H9 (cell line): ENCODE data around the gene ASCC2. TPM values are rescaled to one million over a fixed set of nuclear protein-coding genes. Genes with fewer than 3 reads are reported as not detected.

Source experiments
- DNase-seq: peaks from one replicate; pipeline ENCODE4 v3.0.0-alpha.2; 2017
- H2AFZ ChIP-seq: one replicate; pipeline ENCODE4 v1.6.1; 2013; ENCODE audit warnings: mild to moderate bottlenecking, low read length, control low read depth, moderate library complexity
- H2AK5ac ChIP-seq: 2 replicates; pipeline ENCODE4 v1.6.1; 2013; ENCODE audit warnings: low read length, control low read depth, mixed read lengths; ENCODE audit not compliant: insufficient read length
- H2BK120ac ChIP-seq: one replicate; pipeline ENCODE4 v1.6.1; 2013; ENCODE audit warnings: low read depth, mild to moderate bottlenecking, low read length, control low read depth, inconsistent platforms; ENCODE audit not compliant: poor library complexity, severe bottlenecking
- H2BK12ac ChIP-seq: 2 replicates; pipeline ENCODE4 v1.6.1; 2013; ENCODE audit warnings: low read length, control low read depth, mixed read lengths, low read depth; ENCODE audit not compliant: insufficient read length
- H2BK15ac ChIP-seq: 2 replicates; pipeline ENCODE4 v1.6.1; 2013; ENCODE audit warnings: low read depth, low read length, control low read depth
- H2BK20ac ChIP-seq: one replicate; pipeline ENCODE4 v1.6.1; 2013; ENCODE audit warnings: low read depth, mild to moderate bottlenecking, low read length, control low read depth, inconsistent platforms; ENCODE audit not compliant: poor library complexity, severe bottlenecking
- H2BK5ac ChIP-seq: 2 replicates; pipeline ENCODE4 v1.6.1; 2013; ENCODE audit warnings: low read length, control low read depth, mixed read lengths; ENCODE audit not compliant: insufficient read length
- H3K14ac ChIP-seq: 2 replicates; pipeline ENCODE4 v1.6.1; 2013; ENCODE audit warnings: low read length, control low read depth; ENCODE audit not compliant: insufficient read depth
- H3K18ac ChIP-seq: 2 replicates; pipeline ENCODE4 v1.6.1; 2013; ENCODE audit warnings: low read depth, mild to moderate bottlenecking, mixed read lengths, low read length, control low read depth; ENCODE audit not compliant: insufficient read length
- H3K23ac ChIP-seq: 2 replicates; pipeline ENCODE4 v1.6.1; 2013; ENCODE audit warnings: low read length, control low read depth, mixed read lengths, low read depth; ENCODE audit not compliant: insufficient read length
- H3K23me2 ChIP-seq: 2 replicates; pipeline ENCODE4 v1.6.1; 2013; ENCODE audit warnings: low read depth, mild to moderate bottlenecking, mixed read lengths, low read length, control low read depth; ENCODE audit not compliant: insufficient read length, poor library complexity, severe bottlenecking
- H3K27ac ChIP-seq: 2 replicates; pipeline ENCODE4 v1.5.1; 2013; ENCODE audit warnings: low read length, control low read depth, mixed read lengths, low read depth; ENCODE audit not compliant: insufficient read length
- H3K27me3 ChIP-seq: 2 replicates; pipeline ENCODE4 v1.6.1; 2013; ENCODE audit warnings: low read length, control low read depth, inconsistent platforms; ENCODE audit not compliant: insufficient read depth
- H3K4ac ChIP-seq: 2 replicates; pipeline ENCODE4 v1.6.1; 2013; ENCODE audit warnings: low read depth, mild to moderate bottlenecking, control low read depth, inconsistent platforms, low read length, moderate library complexity
- H3K4me1 ChIP-seq: 2 replicates; pipeline ENCODE4 v1.6.1; 2013; ENCODE audit warnings: low read length, control low read depth, inconsistent platforms; ENCODE audit not compliant: insufficient read depth
- H3K4me2 ChIP-seq: 2 replicates; pipeline ENCODE4 v1.6.1; 2013; ENCODE audit warnings: low read length, control low read depth, mixed read lengths; ENCODE audit not compliant: insufficient read length, insufficient read depth
- H3K56ac ChIP-seq: 2 replicates; pipeline ENCODE4 v1.6.1; 2013; ENCODE audit warnings: low read depth, mild to moderate bottlenecking, mixed read lengths, low read length, control low read depth; ENCODE audit not compliant: insufficient read length
- H3K79me1 ChIP-seq: 2 replicates; pipeline ENCODE4 v1.6.1; 2013; ENCODE audit warnings: low read depth, mild to moderate bottlenecking, moderate library complexity, low read length, control low read depth, inconsistent platforms; ENCODE audit not compliant: insufficient read depth, poor library complexity, severe bottlenecking
- H3K79me2 ChIP-seq: 2 replicates; pipeline ENCODE4 v1.6.1; 2013; ENCODE audit warnings: low read length, control low read depth, inconsistent platforms; ENCODE audit not compliant: insufficient read depth
- H3K9ac ChIP-seq: 2 replicates; pipeline ENCODE4 v1.6.1; 2013; ENCODE audit warnings: low read length, control low read depth, mixed read lengths; ENCODE audit not compliant: insufficient read length; ENCODE audit errors: extremely low read depth
- H3K9me3 ChIP-seq: one replicate; pipeline ENCODE4 v1.6.1; 2013; ENCODE audit warnings: low read depth, low read length, inconsistent platforms; ENCODE audit not compliant: control insufficient read depth
- H3T11ph ChIP-seq: one replicate; pipeline ENCODE4 v1.6.1; 2013; ENCODE audit warnings: mild to moderate bottlenecking, low read length, control low read depth, inconsistent platforms
- H4K20me1 ChIP-seq: one replicate; pipeline ENCODE4 v1.6.1; 2013; ENCODE audit not compliant: control insufficient read depth, insufficient read length, insufficient read depth
- H4K5ac ChIP-seq: 2 replicates; pipeline ENCODE4 v1.6.1; 2013; ENCODE audit warnings: low read depth, mild to moderate bottlenecking, mixed read lengths, low read length, control low read depth; ENCODE audit not compliant: insufficient read length
- H4K8ac ChIP-seq: replicated peaks from 2 replicates; pipeline ENCODE4 v1.6.1; 2013; ENCODE audit warnings: low read length, control low read depth, mixed read lengths, low read depth; ENCODE audit not compliant: insufficient read length
- H4K91ac ChIP-seq: 2 replicates; pipeline ENCODE4 v1.6.1; 2013; ENCODE audit warnings: low read depth, mild to moderate bottlenecking, moderate library complexity, mixed read lengths, low read length, control low read depth; ENCODE audit not compliant: insufficient read length
- H3K27ac Mint-ChIP-seq, 3 experiments: 2 replicates in 2 of 3; 3 replicates in 1 of 3; pipeline ENCODE4 v1.8.0; 2020 to 2021; ENCODE audit warnings: mixed read lengths in 3 of 3, mild to moderate bottlenecking in 1 of 3, moderate library complexity in 1 of 3
- H3K27me3 Mint-ChIP-seq: 2 replicates; pipeline ENCODE4 v1.8.0; 2021; ENCODE audit warnings: low read depth, mild to moderate bottlenecking, moderate library complexity, mixed read lengths
- H3K36me3 Mint-ChIP-seq, 3 experiments: 2 replicates in 2 of 3; 3 replicates in 1 of 3; pipeline ENCODE4 v1.8.0; 2020 to 2021; ENCODE audit warnings: low read depth in 3 of 3, mixed read lengths in 3 of 3; ENCODE audit not compliant: insufficient read depth in 1 of 3
- H3K4me1 Mint-ChIP-seq, 2 experiments: 2 replicates each; pipeline ENCODE4 v1.8.0; 2020; ENCODE audit warnings: mixed read lengths in 2 of 2
- H3K4me3 Mint-ChIP-seq, 2 experiments: 2 replicates in 1 of 2; 3 replicates in 1 of 2; pipeline ENCODE4 v1.8.0; 2020 to 2021; ENCODE audit warnings: mild to moderate bottlenecking in 2 of 2, mixed read lengths in 2 of 2, moderate library complexity in 1 of 2
- H3K9me3 Mint-ChIP-seq, 2 experiments: 2 replicates in 1 of 2; 3 replicates in 1 of 2; pipeline ENCODE4 v1.8.0; 2020; ENCODE audit warnings: mild to moderate bottlenecking in 2 of 2, mixed read lengths in 2 of 2, moderate library complexity in 1 of 2
- CTCF ChIP-seq: fragments of 200-600 bp; sonication (generic); conservative IDR thresholded peaks from 3 replicates; pipeline ENCODE4 v1.8.0; 2021; ENCODE audit warnings: antibody characterized with exemption, mild to moderate bottlenecking
- WGBS: extraction: QIAGEN DNeasy Blood & Tissue Kit; methylation state at CpG from one replicate; pipeline ENCODE4 v1.1.7; 2013; ENCODE audit warnings: missing lambda C conversion rate, low lambda C conversion rate, mixed read lengths; ENCODE audit not compliant: insufficient read length; ENCODE audit errors: extremely low coverage; 5-methylcytosine and 5-hydroxymethylcytosine counted together
- total RNA-seq: library from RNA; stranded (reverse); gene quantifications from 2 replicates; pipeline ENCODE4 v1.2.1, GENCODE V29; 2021

Gene ASCC2
- total RNA-seq, 1 experiment from 2014 or later = 48.2 TPM

GRCh38 chr22:29882716-29883044 is 44.6 kb upstream of the ASCC2 start:
- H3K23ac ChIP-seq = no peak overlapping the region
- H3K4me1 ChIP-seq = no peaks in the 10 kb centered on the region
- no peaks in the 10 kb centered on the region for H3K36me3 Mint-ChIP-seq
- H3K27me3 ChIP-seq = no peaks in the 10 kb centered on the region
- no peak overlapping the region for H3K14ac ChIP-seq
- H3K18ac ChIP-seq = no peak overlapping the region
- H2BK120ac ChIP-seq = no peak overlapping the region
- H3K79me2 ChIP-seq = peaks cover 4% of the 10 kb centered on the region; the same call in 1 of the 2 replicates
- no peak overlapping the region for H3K9ac ChIP-seq
- H2AK5ac ChIP-seq = no peak overlapping the region
- DNase-seq = no peak
- H3K4me1 Mint-ChIP-seq = peaks cover 7 to 10% of the 10 kb centered on the region in 2 experiments
- H3K9me3 ChIP-seq = no peaks in the 10 kb centered on the region
- H3K27ac Mint-ChIP-seq = no peak overlapping the region
- no peak overlapping the region for H2BK20ac ChIP-seq
- no peak overlapping the region for H3K4ac ChIP-seq
- H3K4me2 ChIP-seq = no peak overlapping the region
- no peak overlapping the region for H3K56ac ChIP-seq
- H2AFZ ChIP-seq = no peak overlapping the region
- H3K79me1 ChIP-seq = no peaks in the 10 kb centered on the region
- H4K5ac ChIP-seq = no peak overlapping the region
- TF ChIP-seq CTCF = no peak
- H3K9me3 Mint-ChIP-seq = no peaks in the 10 kb centered on the region
- peak overlapping the region; percentile 85 to 94 for H3K4me3 Mint-ChIP-seq
- no peak overlapping the region for H4K8ac ChIP-seq
- H3T11ph ChIP-seq = no peak overlapping the region
- H3K27ac ChIP-seq = no peak overlapping the region
- peaks cover 2% of the 10 kb centered on the region; the same call in 1 of the 2 replicates for H3K27me3 Mint-ChIP-seq
- H3K23me2 ChIP-seq = peaks cover 2% of the 10 kb centered on the region
- no peak overlapping the region for H2BK12ac ChIP-seq
- H2BK15ac ChIP-seq = no peak overlapping the region
- no peaks in the 10 kb centered on the region for H4K20me1 ChIP-seq
- H2BK5ac ChIP-seq = no peak overlapping the region
- WGBS = no CpG with 5 or more reads among the region's 5 CpGs
- H4K91ac ChIP-seq = no peak overlapping the region
